GM19395 (cell line): Measurements from ENCODE around the gene IKZF2.

Source experiments
- ATAC-seq: cut with Tn5 transposase; IDR thresholded peaks from one replicate; pipeline ENCODE4 v1.9.1; 2021; ENCODE audit warnings: mild to moderate bottlenecking, moderate library complexity; ENCODE audit not compliant: unreplicated experiment

Gene IKZF2

GRCh38 chr2:213104092-213104902, 47.1 kb downstream of the IKZF2 start:
- ATAC-seq = no peak

GRCh38 chr2:213101692-213102460, 49.5 kb downstream of the IKZF2 start:
- ATAC-seq = no peak

- no peak for ATAC-seq
Observed at GRCh38 chr2:213101109-213101508, 50.3 kb downstream of the IKZF2 start.

- no peak for ATAC-seq
Observed at GRCh38 chr2:213098612-213099011, 52.8 kb downstream of the IKZF2 start.

- no peak for ATAC-seq
Observed at GRCh38 chr2:213091765-213092164, 59.6 kb downstream of the IKZF2 start.

GRCh38 chr2:213090772-213091171, 60.6 kb downstream of the IKZF2 start:
- no peak for ATAC-seq

GRCh38 chr2:213089438-213089837, 62.0 kb downstream of the IKZF2 start:
- ATAC-seq = no peak

- no peak for ATAC-seq
Observed at GRCh38 chr2:213087040-213087439, 64.4 kb downstream of the IKZF2 start.

- ATAC-seq = no peak
Observed at GRCh38 chr2:213086571-213086970, 64.8 kb downstream of the IKZF2 start.

GRCh38 chr2:213086050-213086449, 65.4 kb downstream of the IKZF2 start:
- ATAC-seq = no peak

GRCh38 chr2:213085538-213085937, 65.9 kb downstream of the IKZF2 start:
- ATAC-seq = no peak

- no peak for ATAC-seq
Observed at GRCh38 chr2:213084261-213084660, 67.2 kb downstream of the IKZF2 start.

- no peak for ATAC-seq
Observed at GRCh38 chr2:213080969-213081617, 70.3 kb downstream of the IKZF2 start.

- no peak for ATAC-seq
Observed at GRCh38 chr2:213079756-213080155, 71.7 kb downstream of the IKZF2 start.

- ATAC-seq = no peak
Observed at GRCh38 chr2:213078686-213079085, 72.7 kb downstream of the IKZF2 start.

- ATAC-seq = no peak
Observed at GRCh38 chr2:213069531-213069930, 81.9 kb downstream of the IKZF2 start.

- no peak for ATAC-seq
Observed at GRCh38 chr2:213068676-213069359, 82.6 kb downstream of the IKZF2 start.

GRCh38 chr2:213067888-213068287, 83.5 kb downstream of the IKZF2 start:
- ATAC-seq = no peak

- ATAC-seq = peak; percentile 32
Observed at GRCh38 chr2:213066443-213066743, 85.0 kb downstream of the IKZF2 start.

GRCh38 chr2:213065583-213066442, 85.6 kb downstream of the IKZF2 start:
- ATAC-seq = peak; percentile 68
